Measurements from ENCODE around the gene NTN1.

NTN1 gene

GRCh38 chr17:9009737-9010136, 11.6 kb upstream of the NTN1 start:
- no peaks in the 10 kb centered on the region for H3K9me3 ChIP-seq (ENCODE audit: low read length)

GRCh38 chr17:9011001-9011400, 10.3 kb upstream of the NTN1 start:
- no peak for TF ChIP-seq EZH2 (IDR thresholded peaks at IDR 0.05; ENCODE audit: borderline replicate concordance, low read length)
- TF ChIP-seq CTCF (IDR thresholded peaks at IDR 0.05; ENCODE audit: low read length), result no peak

More at GRCh38 chr17:9009737-9010136, 11.6 kb upstream of the NTN1 start:
- no peak overlapping the region for H3K4me2 ChIP-seq (ENCODE audit: low read length)
- no peak overlapping the region for H3K4me3 ChIP-seq (ENCODE audit: low read depth, low read length, poor library complexity, severe bottlenecking)
- no peaks in the 10 kb centered on the region for H3K9me2 ChIP-seq (ENCODE audit: low read depth, low read length)
- H3K27me3 ChIP-seq (ENCODE audit: insufficient read depth, low read length), result no peaks in the 10 kb centered on the region
- no peak for TF ChIP-seq EZH2 (IDR thresholded peaks at IDR 0.05; ENCODE audit: borderline replicate concordance, low read length)
- no peak for TF ChIP-seq CTCF (IDR thresholded peaks at IDR 0.05; ENCODE audit: low read length)
- H3K4me1 ChIP-seq (ENCODE audit: insufficient read depth, low read length, severe bottlenecking), result no peaks in the 10 kb centered on the region
- H3K79me2 ChIP-seq (ENCODE audit: insufficient read depth, low read length), result no peaks in the 10 kb centered on the region
- no peaks in the 10 kb centered on the region for H4K20me1 ChIP-seq (ENCODE audit: insufficient read depth, low read length)
- no peak overlapping the region for H3K27ac ChIP-seq (ENCODE audit: low read depth, low read length, poor library complexity, severe bottlenecking)
- H3K9ac ChIP-seq (ENCODE audit: low read length), result no peak overlapping the region
- no peaks in the 10 kb centered on the region for H3K36me3 ChIP-seq (ENCODE audit: insufficient read depth, low read length)
- H3F3A ChIP-seq (ENCODE audit: insufficient read depth, low read length), result no peaks in the 10 kb centered on the region
- H2AFZ ChIP-seq (ENCODE audit: low read length), result no peak overlapping the region

GRCh38 chr17:9016941-9017552, 4.3 kb upstream of the NTN1 start:
- H3K9ac ChIP-seq (ENCODE audit: low read length), result no peak overlapping the region
- no peak overlapping the region for H3K27ac ChIP-seq (ENCODE audit: low read depth, low read length, poor library complexity, severe bottlenecking)
- H3K79me2 ChIP-seq (ENCODE audit: insufficient read depth, low read length), result no peaks in the 10 kb centered on the region
- H3K4me2 ChIP-seq (ENCODE audit: low read length), result no peak overlapping the region
- H3K9me2 ChIP-seq (ENCODE audit: low read depth, low read length), result no peaks in the 10 kb centered on the region
- no peaks in the 10 kb centered on the region for H3K4me1 ChIP-seq (ENCODE audit: insufficient read depth, low read length, severe bottlenecking)
- H3K4me3 ChIP-seq (ENCODE audit: low read depth, low read length, poor library complexity, severe bottlenecking), result no peak overlapping the region
- no peaks in the 10 kb centered on the region for H3F3A ChIP-seq (ENCODE audit: insufficient read depth, low read length)
- no peaks in the 10 kb centered on the region for H3K9me3 ChIP-seq (ENCODE audit: low read length)
- no peaks in the 10 kb centered on the region for H3K36me3 ChIP-seq (ENCODE audit: insufficient read depth, low read length)
- TF ChIP-seq CTCF (IDR thresholded peaks at IDR 0.05; ENCODE audit: low read length) (no peak), EZH2 (IDR thresholded peaks at IDR 0.05; ENCODE audit: borderline replicate concordance, low read length) (no peak)
- no peaks in the 10 kb centered on the region for H4K20me1 ChIP-seq (ENCODE audit: insufficient read depth, low read length)
- H3K27me3 ChIP-seq (ENCODE audit: insufficient read depth, low read length), result 0 out of 2 replicates have a peak, but pooled peaks cover 2% of the 10 kb centered on the region
- no peak overlapping the region for H2AFZ ChIP-seq (ENCODE audit: low read length)

More at GRCh38 chr17:9011001-9011400, 10.3 kb upstream of the NTN1 start:
- Histone ChIP-seq H3K4me3 (ENCODE audit: low read depth, low read length, poor library complexity, severe bottlenecking) (no peak overlapping the region), H4K20me1 (ENCODE audit: insufficient read depth, low read length) (no peaks in the 10 kb centered on the region), H3K79me2 (ENCODE audit: insufficient read depth, low read length) (no peaks in the 10 kb centered on the region), H3K4me1 (ENCODE audit: insufficient read depth, low read length, severe bottlenecking) (no peaks in the 10 kb centered on the region), H3F3A (ENCODE audit: insufficient read depth, low read length) (no peaks in the 10 kb centered on the region), H3K36me3 (ENCODE audit: insufficient read depth, low read length) (no peaks in the 10 kb centered on the region), H3K9ac (ENCODE audit: low read length) (no peak overlapping the region), H3K9me2 (ENCODE audit: low read depth, low read length) (no peaks in the 10 kb centered on the region), H2AFZ (ENCODE audit: low read length) (no peak overlapping the region), H3K9me3 (ENCODE audit: low read length) (no peaks in the 10 kb centered on the region), H3K27me3 (ENCODE audit: insufficient read depth, low read length) (no peaks in the 10 kb centered on the region), H3K27ac (ENCODE audit: low read depth, low read length, poor library complexity, severe bottlenecking) (no peak overlapping the region), H3K4me2 (ENCODE audit: low read length) (no peak overlapping the region)

Data from OCI-LY1 (cell line).